H1 (cell line): ENCODE results near the gene F13B. TPM values are rescaled to one million over a fixed set of nuclear protein-coding genes. Genes with fewer than 3 reads are reported as not detected.

Source experiments
- CTCF ChIA-PET: fragments of 300-600 bp; sonication (Branson Sonifier 250); formaldehyde crosslinking; loops from one replicate; lab custom pipeline; 2021; ENCODE audit not compliant: partially characterized antibody; lab: Charles Lee
- POLR2A ChIA-PET: fragments of 300-600 bp; sonication (Branson Sonifier 250); formaldehyde crosslinking; loops from one replicate; lab custom pipeline; 2021; ENCODE audit warnings: inconsistent platforms; ENCODE audit not compliant: partially characterized antibody; lab: Charles Lee
- DNase-seq, 2 experiments: peaks; one replicate each; pipeline versions ENCODE4 v3.0.0 to v3.0.0-alpha.2; 2010 to 2022; ENCODE audit warnings: low spot score in 2 of 2, low read depth in 1 of 2, mixed read lengths in 1 of 2
- FAIRE-seq: peaks from 2 replicates; lab custom pipeline; 2011; peaks lifted over from hg19 to GRCh38; lab: Jason Lieb, UNC
- H2AFZ ChIP-seq: 2 replicates; pipeline ENCODE4 v1.8.1; 2012; ENCODE audit warnings: low read length, inconsistent platforms
- H2AK5ac ChIP-seq: 2 replicates; pipeline ENCODE4 v1.6.1; 2013; ENCODE audit warnings: low read depth, low read length
- H2BK120ac ChIP-seq: replicated peaks from 2 replicates; pipeline ENCODE3; 2013; ENCODE audit warnings: low read depth, low read length, inconsistent platforms
- H2BK12ac ChIP-seq: 2 replicates; pipeline ENCODE4 v1.6.1; 2013; ENCODE audit warnings: low read depth, low read length
- H2BK15ac ChIP-seq: 2 replicates; pipeline ENCODE4 v1.6.1; 2013; ENCODE audit warnings: low read length
- H2BK20ac ChIP-seq: 2 replicates; pipeline ENCODE4 v1.6.1; 2013; ENCODE audit warnings: low read length
- H2BK5ac ChIP-seq: 2 replicates; pipeline ENCODE4 v1.6.1; 2013; ENCODE audit warnings: low read depth, low read length
- H3K14ac ChIP-seq: 2 replicates; pipeline ENCODE4 v1.6.1; 2013; ENCODE audit warnings: inconsistent platforms; ENCODE audit not compliant: insufficient read length
- H3K18ac ChIP-seq: 2 replicates; pipeline ENCODE4 v1.6.1; 2013; ENCODE audit warnings: low read length; ENCODE audit errors: extremely low read depth
- H3K23ac ChIP-seq: 2 replicates; pipeline ENCODE4 v1.6.1; 2013; ENCODE audit warnings: inconsistent platforms; ENCODE audit not compliant: insufficient read length
- H3K23me2 ChIP-seq: 2 replicates; pipeline ENCODE4 v1.6.1; 2013; ENCODE audit warnings: low read depth, low read length
- H3K27ac ChIP-seq: 2 replicates; pipeline ENCODE4 v1.6.1; 2011; ENCODE audit warnings: low read depth, low read length, inconsistent platforms
- H3K27me3 ChIP-seq, 4 experiments: replicated peaks in 1 of 4; 1 replicate in 1 of 4; 2 replicates in 3 of 4; pipeline versions ENCODE4 v1.6.1 to v1.8.1; 2011 to 2013; ENCODE audit warnings: low read length in 3 of 4, mild to moderate bottlenecking in 3 of 4, inconsistent platforms in 2 of 4, mixed read lengths in 2 of 4, moderate library complexity in 1 of 4; ENCODE audit not compliant: control insufficient read depth in 3 of 4, insufficient read depth in 3 of 4; ENCODE audit errors: extremely low read depth in 1 of 4
- H3K36me3 ChIP-seq, 4 experiments: 2 replicates each; pipeline versions ENCODE4 v1.6.1 to v1.8.1; 2011 to 2013; ENCODE audit warnings: mild to moderate bottlenecking in 4 of 4, low read length in 3 of 4, moderate library complexity in 2 of 4, control low read depth in 1 of 4, inconsistent platforms in 1 of 4; ENCODE audit not compliant: insufficient read depth in 4 of 4, control insufficient read depth in 2 of 4
- H3K4ac ChIP-seq: replicated peaks from 2 replicates; pipeline ENCODE3; 2013; ENCODE audit warnings: low read length, low read depth, mixed read lengths, inconsistent platforms; ENCODE audit not compliant: insufficient read length
- H3K4me1 ChIP-seq, 4 experiments: replicated peaks in 1 of 4; 1 replicate in 1 of 4; 2 replicates in 3 of 4; pipeline versions ENCODE4 v1.6.1 to v1.8.1; 2011 to 2013; ENCODE audit warnings: low read length in 3 of 4, inconsistent platforms in 2 of 4, mixed read lengths in 1 of 4; ENCODE audit not compliant: insufficient read depth in 4 of 4, control insufficient read depth in 3 of 4
- H3K4me2 ChIP-seq, 2 experiments: 2 replicates each; pipeline versions ENCODE4 v1.6.1 to v1.8.1; 2011 to 2013; ENCODE audit warnings: low read depth in 2 of 2, low read length in 2 of 2, control low read depth in 1 of 2, inconsistent platforms in 1 of 2, mild to moderate bottlenecking in 1 of 2; ENCODE audit not compliant: insufficient read depth in 1 of 2
- H3K4me3 ChIP-seq, 4 experiments: fragments of 200-600, 300-600 bp in 1 of 4; sonication (generic), shearing (Covaris generic), sonication (Bioruptor Twin) in 1 of 4; 2 replicates each; pipeline versions ENCODE4 v1.5.1 to v1.8.1; 2011 to 2016; ENCODE audit warnings: low read length in 4 of 4, low read depth in 3 of 4, control low read depth in 2 of 4, inconsistent platforms in 2 of 4, mild to moderate bottlenecking in 2 of 4, mixed read lengths in 1 of 4, moderate library complexity in 1 of 4; ENCODE audit not compliant: insufficient read depth in 2 of 4; ENCODE audit errors: extremely low read depth in 1 of 4
- H3K56ac ChIP-seq: replicated peaks from 2 replicates; pipeline ENCODE3; 2013; ENCODE audit warnings: low read depth, mild to moderate bottlenecking, mixed read lengths, low read length, inconsistent platforms; ENCODE audit not compliant: insufficient read length
- H3K79me1 ChIP-seq: 2 replicates; pipeline ENCODE4 v1.6.1; 2013; ENCODE audit warnings: low read depth, low read length, control low read depth
- H3K79me2 ChIP-seq, 2 experiments: 2 replicates each; pipeline versions ENCODE4 v1.6.1 to v1.8.1; 2012 to 2013; ENCODE audit warnings: low read length in 2 of 2, mild to moderate bottlenecking in 2 of 2, inconsistent platforms in 1 of 2; ENCODE audit not compliant: insufficient read depth in 2 of 2, control insufficient read depth in 1 of 2
- H3K9ac ChIP-seq, 4 experiments: replicated peaks in 1 of 4; 1 replicate in 1 of 4; 2 replicates in 3 of 4; pipeline versions ENCODE4 v1.6.1 to v1.8.1; 2011 to 2013; ENCODE audit warnings: low read depth in 3 of 4, low read length in 3 of 4, control low read depth in 2 of 4, mild to moderate bottlenecking in 2 of 4, moderate library complexity in 2 of 4, inconsistent platforms in 1 of 4; ENCODE audit errors: extremely low read depth in 1 of 4
- H3K9me3 ChIP-seq, 2 experiments: 2 replicates each; pipeline versions ENCODE4 v1.6.1 to v1.8.1; 2012 to 2013; ENCODE audit warnings: mild to moderate bottlenecking in 2 of 2, moderate library complexity in 2 of 2, control low read depth in 1 of 2, inconsistent platforms in 1 of 2, low read depth in 1 of 2, low read length in 1 of 2, mixed read lengths in 1 of 2; ENCODE audit not compliant: insufficient read depth in 2 of 2
- H4K20me1 ChIP-seq, 2 experiments: replicated peaks in 1 of 2; 2 replicates each; pipeline versions ENCODE3 to v1.8.1; 2011 to 2013; ENCODE audit warnings: inconsistent platforms in 2 of 2, low read length in 2 of 2, mild to moderate bottlenecking in 1 of 2; ENCODE audit not compliant: insufficient read depth in 2 of 2, control insufficient read depth in 1 of 2
- H4K5ac ChIP-seq: 2 replicates; pipeline ENCODE4 v1.6.1; 2013; ENCODE audit warnings: low read length, low read depth, mixed read lengths, inconsistent platforms; ENCODE audit not compliant: insufficient read length
- H4K8ac ChIP-seq: 2 replicates; pipeline ENCODE4 v1.8.0; 2013; ENCODE audit warnings: mild to moderate bottlenecking, moderate library complexity, low read length, inconsistent platforms; ENCODE audit not compliant: insufficient read depth; ENCODE audit errors: extremely low read depth
- H4K91ac ChIP-seq: replicated peaks from 2 replicates; pipeline ENCODE3; 2013; ENCODE audit warnings: low read length, mixed read lengths, inconsistent platforms; ENCODE audit not compliant: insufficient read length
- EGR1 ChIP-seq: IDR thresholded peaks from 2 replicates; pipeline ENCODE4 v1.6.1; 2011; ENCODE audit warnings: low read depth, low read length, borderline replicate concordance
- PHF8 ChIP-seq: fragments of 200-600 bp; sonication (generic); conservative IDR thresholded peaks from 2 replicates; pipeline ENCODE4 v1.7.1; 2012; ENCODE audit warnings: low read depth, mild to moderate bottlenecking, inconsistent platforms, low read length, moderate library complexity
- SIN3A ChIP-seq, 2 experiments: IDR thresholded peaks in 1 of 2; conservative IDR thresholded peaks in 1 of 2; 2 replicates each; pipeline ENCODE4 v1.6.1; 2011 to 2012; ENCODE audit warnings: low read length in 2 of 2, improper control_type of control experiment in 1 of 2, low read depth in 1 of 2, mild to moderate bottlenecking in 1 of 2
- WGBS, 2 experiments: shearing (Covaris generic) in 1 of 2; methylation state at CpG; one replicate each; pipeline versions ENCODE4 v1.1.6 to v1.1.7; 2013 to 2015; ENCODE audit warnings: low lambda C conversion rate in 2 of 2, mixed read lengths in 2 of 2, inconsistent platforms in 1 of 2, low coverage in 1 of 2, missing lambda C conversion rate in 1 of 2; ENCODE audit not compliant: insufficient replicate concordance in 2 of 2, insufficient coverage in 1 of 2, insufficient read length in 1 of 2; ENCODE audit errors: extremely low coverage in 1 of 2, missing lambda C conversion rate in 1 of 2; 5-methylcytosine and 5-hydroxymethylcytosine counted together
- polyA plus RNA-seq, 7 experiments: library from polyadenylated mRNA; depleted of rRNA in 3 of 7; stranded (reverse) in 5 of 7; unstranded in 2 of 7; fragments of >200 nt in 5 of 7; fragments of 200-250 nt in 2 of 7; gene quantifications; 1 replicate in 5 of 7; 2 replicates in 1 of 7; 4 replicates in 1 of 7; pipeline versions ENCODE4 v1.2.1 to v1.2.3, GENCODE V29; 2011 to 2013; ENCODE audit warnings: missing spikeins in 2 of 7, mixed read lengths in 2 of 7
- total RNA-seq: library from RNA; stranded (reverse); fragmentation: NEBNext Ultra II Directional; extraction: Animal tissue kit (Norgen Biotek cat#: 25700); gene quantifications from 2 replicates; pipeline ENCODE4 v1.2.1, GENCODE V29; 2021

Gene F13B
- total and polyA plus RNA-seq, 2 of the 8 experiments (the other 6 are each of a cell fraction or from before 2014, with no cell fraction given): not detected

DNA sequence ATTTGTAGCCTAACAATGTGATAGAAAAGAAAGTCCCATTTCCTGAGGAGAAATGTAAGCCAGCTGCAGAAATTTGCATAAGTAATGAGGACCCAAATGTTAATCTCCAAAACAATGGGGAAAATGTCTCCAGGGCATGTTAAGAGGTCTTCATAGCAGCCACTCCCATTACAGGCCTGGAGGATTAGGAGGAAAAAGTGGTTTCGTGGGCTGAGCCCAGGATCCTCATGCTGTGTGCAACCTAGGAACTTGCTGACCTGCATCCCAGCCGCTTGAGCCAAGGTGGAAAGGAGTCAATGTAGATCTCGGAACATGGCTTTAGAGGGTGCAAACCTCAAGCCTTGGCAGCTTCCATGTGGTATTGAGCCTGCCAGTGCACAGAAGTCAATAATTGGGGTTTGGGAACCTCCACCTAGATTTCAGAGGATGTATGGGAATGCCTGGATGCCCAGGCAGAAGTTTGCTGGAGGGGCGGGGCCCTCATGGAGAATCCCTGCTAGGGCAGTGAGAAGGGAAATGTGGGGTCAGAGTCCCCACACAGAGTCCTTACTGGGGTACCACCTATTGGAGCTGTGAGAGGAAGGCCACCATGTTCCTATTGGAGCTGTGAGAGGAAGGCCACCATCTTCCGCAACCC, 14.2 kb upstream of the F13B start:
- DNase-seq: no peak
- no peak overlapping the region for H4K8ac ChIP-seq
- FAIRE-seq: no peak
- no peaks in the 10 kb centered on the region for H3K79me2 ChIP-seq
- H3K4ac ChIP-seq: no peak overlapping the region
- H3K23ac ChIP-seq: no peak overlapping the region
- peaks cover 28 to 32% of the 10 kb centered on the region in 2 experiments for H3K9me3 ChIP-seq
- no peak overlapping the region for H4K91ac ChIP-seq
- H4K5ac ChIP-seq: no peak overlapping the region
- H3K27me3 ChIP-seq: no peaks in the 10 kb centered on the region
- TF ChIP-seq PHF8: no peak
- no peak for TF ChIP-seq EGR1
- TF ChIP-seq SIN3A (conservative IDR thresholded peaks at IDR 0.05 in 1 of 2, IDR thresholded peaks at IDR 0.05 in 1 of 2; ENCODE audit: low read depth in 1 of 2, low read length in 2 of 2): no peak
- TF ChIP-seq, all 59 proteins: peak for 0
- Histone ChIP-seq H3K4me2 (no peak overlapping the region), H3K23me2 (no peaks in the 10 kb centered on the region), H4K20me1 (no peaks in the 10 kb centered on the region), H2BK120ac (no peak overlapping the region), H3K14ac (no peak overlapping the region), H2BK15ac (no peak overlapping the region), H2BK5ac (no peak overlapping the region), H3K36me3 (peaks cover 14 to 47% (median 35%) of the 10 kb centered on the region in 4 experiments), H2AFZ (no peak overlapping the region), H3K4me1 (no peaks in the 10 kb centered on the region), H3K79me1 (no peaks in the 10 kb centered on the region), H2BK20ac (no peak overlapping the region), H2BK12ac (no peak overlapping the region), H3K4me3 (no peak overlapping the region), H3K9ac (no peak overlapping the region), H3K18ac (no peak overlapping the region), H2AK5ac (no peak overlapping the region), H3K27ac (no peak overlapping the region), H3K56ac (no peak overlapping the region)
- WGBS, 2 experiments: 97% methylated on average over 5 of the region's 5 CpGs; no CpG with 5 or more reads in 1 of the 2 experiments
- ChIA-PET POLR2A (no interaction called here), CTCF (no interaction called here)
